Measurements from ENCODE around the gene ZNF284.

The ZNF284 gene

DNA sequence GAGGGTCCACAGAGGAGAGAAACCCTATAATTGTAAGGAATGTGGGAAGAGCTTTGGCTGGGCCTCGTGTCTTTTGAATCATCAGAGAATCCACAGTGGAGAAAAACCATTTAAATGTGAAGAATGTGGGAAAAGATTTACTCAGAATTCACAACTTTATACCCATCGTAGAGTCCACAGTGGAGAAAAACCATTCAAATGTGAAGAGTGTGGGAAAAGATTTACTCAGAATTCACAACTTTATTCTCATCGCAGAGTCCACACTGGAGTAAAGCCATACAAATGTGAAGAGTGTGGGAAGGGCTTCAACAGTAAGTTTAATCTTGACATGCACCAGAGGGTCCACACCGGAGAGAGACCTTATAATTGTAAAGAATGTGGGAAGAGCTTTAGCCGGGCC lies 60.0 kb downstream of the ZNF284 start:
- no peak for TF ChIP-seq CTCF (IDR thresholded peaks at IDR 0.05; ENCODE audit: low read depth, low read length)
- no peak overlapping the region for H3K4me3 ChIP-seq (ENCODE audit: low read depth, low read length)
- in situ Hi-C loops (cut with HindIII; ENCODE audit: low sequenced_read_pairs): no loop called here
- no peak for DNase-seq (ENCODE audit: low read depth, low spot score)
